SK-N-SH treated with all-trans-retinoic acid at 6 μM for 48 hours (cell line): ENCODE measurements around the gene SRRM2.

Experiments used
- ATAC-seq: fragments of 200-7000 bp; cut with Tn5 transposase; 3 replicates; pipeline ENCODE4 v1.9.1; 2020; ENCODE audit warnings: mild to moderate bottlenecking, moderate library complexity
- ARNTL ChIP-seq: fragments of 450-650 bp; formaldehyde crosslinking; IDR thresholded peaks from 2 replicates; pipeline ENCODE4 v1.5.0; 2020; ENCODE audit warnings: low read depth, mild to moderate bottlenecking, moderate library complexity, borderline replicate concordance
- BACH2 ChIP-seq: fragments of 250-450 bp; sonication (Bioruptor Pico); IDR thresholded peaks from 2 replicates; pipeline ENCODE4 v1.9.0; 2021; ENCODE audit warnings: mild to moderate bottlenecking, borderline replicate concordance
- CSDC2 ChIP-seq: fragments of 250-450 bp; sonication (Bioruptor Pico); IDR thresholded peaks from 2 replicates; pipeline ENCODE4 v1.5.0; 2020; ENCODE audit warnings: mild to moderate bottlenecking, moderate library complexity
- ESRRG ChIP-seq: fragments of 250-450 bp; sonication (Bioruptor Pico); IDR thresholded peaks from 2 replicates; pipeline ENCODE4 v1.6.1; 2021; ENCODE audit warnings: mild to moderate bottlenecking
- ISL1 ChIP-seq: fragments of 250-450 bp; sonication (Bioruptor Pico); IDR thresholded peaks from 2 replicates; pipeline ENCODE4 v2.1.2; 2022; ENCODE audit warnings: mild to moderate bottlenecking, moderate library complexity
- OSR1 ChIP-seq: fragments of 250-450 bp; sonication (Bioruptor Pico); IDR thresholded peaks from 2 replicates; pipeline ENCODE4 v1.8.0; 2022; ENCODE audit warnings: moderate library complexity, mild to moderate bottlenecking, inconsistent platforms
- PPARA ChIP-seq: fragments of 250-450 bp; sonication (Bioruptor Pico); IDR thresholded peaks from 2 replicates; pipeline ENCODE4 v1.5.0; 2020; ENCODE audit warnings: mild to moderate bottlenecking, borderline replicate concordance
- RARB ChIP-seq: fragments of 250-450 bp; sonication (Bioruptor Pico); IDR thresholded peaks from 2 replicates; pipeline ENCODE4 v1.8.0; 2021; ENCODE audit warnings: mild to moderate bottlenecking, moderate library complexity
- SNAI2 ChIP-seq: fragments of 250-450 bp; sonication (Bioruptor Pico); IDR thresholded peaks from 2 replicates; pipeline ENCODE4 v1.5.0; 2020; ENCODE audit warnings: mild to moderate bottlenecking, moderate library complexity
- TCF4 ChIP-seq: fragments of 250-450 bp; sonication (Bioruptor Pico); IDR thresholded peaks from 2 replicates; pipeline ENCODE4 v1.8.0; 2021; ENCODE audit warnings: mild to moderate bottlenecking, moderate library complexity, borderline replicate concordance
- TOX ChIP-seq: fragments of 250-450 bp; sonication (Bioruptor Pico); IDR thresholded peaks from 2 replicates; pipeline ENCODE4 v1.8.0; 2021; ENCODE audit warnings: mild to moderate bottlenecking, moderate library complexity, borderline replicate concordance
- TSHZ2 ChIP-seq: fragments of 250-450 bp; sonication (Bioruptor Pico); IDR thresholded peaks from 2 replicates; pipeline ENCODE4 v1.5.0; 2020; ENCODE audit warnings: mild to moderate bottlenecking, moderate library complexity
- ZC3H10 ChIP-seq: fragments of 250-450 bp; sonication (Bioruptor Pico); IDR thresholded peaks from 2 replicates; pipeline ENCODE4 v1.5.1; 2021; ENCODE audit warnings: mild to moderate bottlenecking, moderate library complexity
- ZFP3 ChIP-seq: fragments of 250-450 bp; sonication (Bioruptor Pico); IDR thresholded peaks from 2 replicates; pipeline ENCODE4 v1.5.0; 2020; ENCODE audit warnings: mild to moderate bottlenecking, moderate library complexity
- ZFP30 ChIP-seq: fragments of 450-650 bp; formaldehyde crosslinking; IDR thresholded peaks from 2 replicates; pipeline ENCODE4 v1.5.0; 2022; ENCODE audit warnings: mild to moderate bottlenecking, moderate library complexity
- ZNF70 ChIP-seq: fragments of 450-650 bp; formaldehyde crosslinking; IDR thresholded peaks from 2 replicates; pipeline ENCODE4 v1.5.0; 2020; ENCODE audit warnings: mild to moderate bottlenecking, moderate library complexity
- TF ChIP-seq, protein P1 (sequence below): fragments of 250-450 bp; sonication (Bioruptor Pico); IDR thresholded peaks from 2 replicates; pipeline ENCODE4 v1.8.0; 2020; ENCODE audit warnings: mild to moderate bottlenecking, moderate library complexity, borderline replicate concordance

The SRRM2 gene

GRCh38 chr16:2734844-2735515, 17.5 kb upstream of the SRRM2 start (continued):
- TF ChIP-seq, protein P1, sequence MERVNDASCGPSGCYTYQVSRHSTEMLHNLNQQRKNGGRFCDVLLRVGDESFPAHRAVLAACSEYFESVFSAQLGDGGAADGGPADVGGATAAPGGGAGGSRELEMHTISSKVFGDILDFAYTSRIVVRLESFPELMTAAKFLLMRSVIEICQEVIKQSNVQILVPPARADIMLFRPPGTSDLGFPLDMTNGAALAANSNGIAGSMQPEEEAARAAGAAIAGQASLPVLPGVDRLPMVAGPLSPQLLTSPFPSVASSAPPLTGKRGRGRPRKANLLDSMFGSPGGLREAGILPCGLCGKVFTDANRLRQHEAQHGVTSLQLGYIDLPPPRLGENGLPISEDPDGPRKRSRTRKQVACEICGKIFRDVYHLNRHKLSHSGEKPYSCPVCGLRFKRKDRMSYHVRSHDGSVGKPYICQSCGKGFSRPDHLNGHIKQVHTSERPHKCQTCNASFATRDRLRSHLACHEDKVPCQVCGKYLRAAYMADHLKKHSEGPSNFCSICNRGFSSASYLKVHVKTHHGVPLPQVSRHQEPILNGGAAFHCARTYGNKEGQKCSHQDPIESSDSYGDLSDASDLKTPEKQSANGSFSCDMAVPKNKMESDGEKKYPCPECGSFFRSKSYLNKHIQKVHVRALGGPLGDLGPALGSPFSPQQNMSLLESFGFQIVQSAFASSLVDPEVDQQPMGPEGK = no peak
- no peak for TF ChIP-seq ARNTL (CRISPR knock-in tag)

- TF ChIP-seq TCF4 (CRISPR knock-in tag) (no peak), ZFP30 (no peak), RARB (CRISPR knock-in tag) (no peak), TOX (CRISPR knock-in tag) (no peak), ZNF70 (CRISPR knock-in tag) (no peak), ISL1 (CRISPR knock-in tag) (no peak), TSHZ2 (CRISPR knock-in tag) (no peak), PPARA (CRISPR knock-in tag) (no peak), ARNTL (CRISPR knock-in tag) (no peak), BACH2 (CRISPR knock-in tag) (no peak), ZC3H10 (no peak), CSDC2 (no peak)
- no peak for ATAC-seq
Measured at GRCh38 chr16:2736476-2737237, 15.8 kb upstream of the SRRM2 start.

DNA sequence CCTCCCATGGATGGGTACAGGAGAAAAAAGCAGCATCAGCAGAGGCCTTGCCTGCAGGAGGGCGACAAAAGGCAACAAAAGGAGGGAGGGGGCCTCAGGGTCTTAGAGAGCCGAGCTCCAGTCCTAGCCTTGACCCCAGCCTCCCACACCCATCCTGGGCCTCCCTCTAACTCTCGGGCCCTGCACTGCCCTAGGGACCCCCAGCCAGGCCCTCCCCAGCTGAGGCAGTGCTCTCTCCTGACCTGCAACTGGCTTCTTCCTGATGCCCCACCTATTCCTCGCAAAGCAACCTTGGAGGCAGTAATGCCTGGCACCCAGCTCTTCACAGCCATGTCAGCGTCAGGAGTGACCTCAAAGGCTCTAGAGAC, 15.2 kb upstream of the SRRM2 start:
- ATAC-seq = no peak
- TF ChIP-seq TSHZ2 (CRISPR knock-in tag) (no peak), OSR1 (CRISPR knock-in tag) (no peak), TCF4 (CRISPR knock-in tag) (no peak), RARB (CRISPR knock-in tag) (no peak)
- TF ChIP-seq, all 23 proteins: peak for 0

GRCh38 chr16:2737895-2738418, 14.5 kb upstream of the SRRM2 start:
- ATAC-seq = no peak
- no peak for TF ChIP-seq CSDC2
- no peak for TF ChIP-seq RARB (CRISPR knock-in tag)
- TF ChIP-seq ZFP3 (CRISPR knock-in tag) = no peak
- no peak for TF ChIP-seq SNAI2
- TF ChIP-seq TSHZ2 (CRISPR knock-in tag) = no peak
- no peak for TF ChIP-seq ESRRG
